NCI-H446 treated with DMSO at 0.1 percent for 48 hours (cell line): ENCODE data around the gene PANX3.

Experiments used
- DNase-seq: peaks from one replicate; lab custom pipeline; 2025; lab: John Stamatoyannopoulos, UW

PANX3 gene

GRCh38 chr11:124658986-124659385, 47.8 kb downstream of the PANX3 start:
- DNase-seq: no peak

GRCh38 chr11:124661553-124661952, 50.3 kb downstream of the PANX3 start:
- no peak for DNase-seq

- no peak for DNase-seq
Measured at GRCh38 chr11:124662106-124662505, 50.9 kb downstream of the PANX3 start.

- no peak for DNase-seq
Measured at GRCh38 chr11:124663861-124664260, 52.6 kb downstream of the PANX3 start.

GRCh38 chr11:124667601-124668000, 56.4 kb downstream of the PANX3 start:
- no peak for DNase-seq

- DNase-seq: no peak
Measured at GRCh38 chr11:124669193-124669592, 58.0 kb downstream of the PANX3 start.
